Renal pelvis (tissue), 12 donors: Measurements from ENCODE around the gene DMRTA2. TPM values are rescaled to one million over a fixed set of nuclear protein-coding genes. Genes with fewer than 3 reads are reported as not detected.

Experiments used
- DNase-seq: peaks from one replicate; pipeline ENCODE4 v3.0.0-alpha.2; 2013
- long read RNA-seq, 16 experiments: transcript quantifications; one replicate each; lab custom pipeline, GENCODE V29; 2026
- polyA plus RNA-seq, 3 donors: library from polyadenylated mRNA; unstranded; fragments of 120-200 nt; gene quantifications; one replicate each; pipeline ENCODE4 v1.2.1, GENCODE V29; 2013; ENCODE audit not compliant: insufficient read length in 3 of 3

DMRTA2 gene
- not detected for polyA plus RNA-seq
- long read RNA-seq, donor 1: 0 reads
- long read RNA-seq, donor 2: 0 reads
- long read RNA-seq, donor 3: 0 reads
- long read RNA-seq, donor 4: 0 reads
- long read RNA-seq, donor 5: 0 reads
- long read RNA-seq, donor 6: 0 reads
- long read RNA-seq, donor 7: 0 reads
- long read RNA-seq, donor 8: 0 reads
- long read RNA-seq, donor 9: 0 reads
- long read RNA-seq, donor 10: 0 reads
- long read RNA-seq, donor 11: 0 reads
- long read RNA-seq, donor 12: 0 reads
- long read RNA-seq, donor 13: 0 reads
- long read RNA-seq, donor 14: 0 reads
- long read RNA-seq, donor 15: 0 reads
- long read RNA-seq, donor 16: 0 reads

- DNase-seq: no peak
Observed at GRCh38 chr1:50422946-50423669, at the start of gene DMRTA2. Gene DMRTA2 (minus strand): TSS chr1:50423443. CDS start chr1:50421536, 1,907 bp downstream.

GRCh38 chr1:50471967-50472366 is 48.7 kb upstream of the DMRTA2 start:
- no peak for DNase-seq

- DNase-seq: no peak
Observed at GRCh38 chr1:50462964-50463363, 39.7 kb upstream of the DMRTA2 start.

- DNase-seq: no peak
Observed at GRCh38 chr1:50458507-50458906, 35.3 kb upstream of the DMRTA2 start.

GRCh38 chr1:50454911-50455310 is 31.7 kb upstream of the DMRTA2 start:
- DNase-seq: no peak

GRCh38 chr1:50453266-50453665 is 30.0 kb upstream of the DMRTA2 start:
- DNase-seq: no peak

GRCh38 chr1:50452700-50453099 is 29.5 kb upstream of the DMRTA2 start:
- DNase-seq: no peak

- DNase-seq: no peak
Observed at GRCh38 chr1:50450861-50451653, 27.8 kb upstream of the DMRTA2 start.

- no peak for DNase-seq
Observed at GRCh38 chr1:50447961-50448360, 24.7 kb upstream of the DMRTA2 start.

- DNase-seq: no peak
Observed at GRCh38 chr1:50441183-50441582, 17.9 kb upstream of the DMRTA2 start.

GRCh38 chr1:50438945-50439344 is 15.7 kb upstream of the DMRTA2 start:
- no peak for DNase-seq

GRCh38 chr1:50436489-50436888 is 13.2 kb upstream of the DMRTA2 start:
- no peak for DNase-seq

- DNase-seq: no peak
Observed at GRCh38 chr1:50430010-50430405, 6.8 kb upstream of the DMRTA2 start.

- DNase-seq: no peak
Observed at GRCh38 chr1:50427818-50428779, 4.9 kb upstream of the DMRTA2 start.

- DNase-seq: no peak
Observed at GRCh38 chr1:50427086-50427817, 4.0 kb upstream of the DMRTA2 start.

- DNase-seq: no peak
Observed at GRCh38 chr1:50426702-50427085, 3.5 kb upstream of the DMRTA2 start.

GRCh38 chr1:50426108-50426700 is 3.0 kb upstream of the DMRTA2 start:
- DNase-seq: no peak

- no peak for DNase-seq
Observed at GRCh38 chr1:50425376-50426107, 2.3 kb upstream of the DMRTA2 start.

GRCh38 chr1:50424884-50425375 is 1.7 kb upstream of the DMRTA2 start:
- DNase-seq: no peak
